ENCODE measurements around the gene LORICRIN. TPM values are rescaled to one million over a fixed set of nuclear protein-coding genes. Genes with fewer than 3 reads are reported as not detected.

Gene LORICRIN
- total RNA-seq, 2 donors from 2014 or later, result not detected

GRCh38 chr1:153306303-153307220, 47.1 kb downstream of the LORICRIN start:
- no peak for DNase-seq (ENCODE audit: low spot score)

GRCh38 chr1:153307221-153307600, 47.7 kb downstream of the LORICRIN start:
- Histone ChIP-seq H3K36me3 (no peaks in the 10 kb centered on the region), H3K4me3 (no peak overlapping the region), H3K27me3 (no peaks in the 10 kb centered on the region), H3K9me3 (no peaks in the 10 kb centered on the region), H3K4me1 (no peaks in the 10 kb centered on the region), H3K27ac (no peak overlapping the region)
- DNase-seq (ENCODE audit: low spot score), result no peak
- TF ChIP-seq CTCF (IDR thresholded peaks at IDR 0.05), result no peak

More at GRCh38 chr1:153306303-153307220, 47.1 kb downstream of the LORICRIN start:
- H3K4me3 ChIP-seq, result no peak overlapping the region
- H3K27ac ChIP-seq, result no peak overlapping the region
- no peaks in the 10 kb centered on the region for H3K9me3 ChIP-seq
- H3K4me1 ChIP-seq, result no peaks in the 10 kb centered on the region
- no peaks in the 10 kb centered on the region for H3K27me3 ChIP-seq
- no peaks in the 10 kb centered on the region for H3K36me3 ChIP-seq
- no peak for TF ChIP-seq CTCF (IDR thresholded peaks at IDR 0.05)

GRCh38 chr1:153308540-153308939, 49.1 kb downstream of the LORICRIN start:
- H3K4me3 ChIP-seq, result no peak overlapping the region
- no peaks in the 10 kb centered on the region for H3K27me3 ChIP-seq
- H3K9me3 ChIP-seq, result no peaks in the 10 kb centered on the region
- DNase-seq (ENCODE audit: low spot score), result peak; percentile 50
- no peak for TF ChIP-seq CTCF (IDR thresholded peaks at IDR 0.05)
- no peak overlapping the region for H3K27ac ChIP-seq
- no peaks in the 10 kb centered on the region for H3K4me1 ChIP-seq
- H3K36me3 ChIP-seq, result no peaks in the 10 kb centered on the region

- Histone ChIP-seq H3K36me3 (no peaks in the 10 kb centered on the region), H3K9me3 (no peaks in the 10 kb centered on the region), H3K4me1 (no peaks in the 10 kb centered on the region), H3K4me3 (no peak overlapping the region), H3K27ac (no peak overlapping the region), H3K27me3 (no peaks in the 10 kb centered on the region)
- no peak for DNase-seq (ENCODE audit: low spot score)
- no peak for TF ChIP-seq CTCF (IDR thresholded peaks at IDR 0.05)
Observed at GRCh38 chr1:153309441-153309840, 50.0 kb downstream of the LORICRIN start.

GRCh38 chr1:153310526-153310925, 51.0 kb downstream of the LORICRIN start:
- Histone ChIP-seq H3K36me3 (no peaks in the 10 kb centered on the region), H3K27me3 (no peaks in the 10 kb centered on the region), H3K4me1 (no peaks in the 10 kb centered on the region), H3K4me3 (no peak overlapping the region), H3K9me3 (no peaks in the 10 kb centered on the region), H3K27ac (no peak overlapping the region)
- TF ChIP-seq CTCF (IDR thresholded peaks at IDR 0.05), result no peak
- peak; percentile 34 for DNase-seq (ENCODE audit: low spot score)

Other genes starting within 250 kb of the LORICRIN start
- not detected for gene SPRR1B, start 228.5 kb upstream of the LORICRIN start, total RNA-seq
- not detected for gene SPRR2D, start 218.6 kb upstream of the LORICRIN start, total RNA-seq
- gene SPRR2A, start 202.2 kb upstream of the LORICRIN start, total RNA-seq, result not detected
- gene SPRR2B, start 188.1 kb upstream of the LORICRIN start, total RNA-seq, result not detected
- not detected for gene SPRR2E, start 165.2 kb upstream of the LORICRIN start, total RNA-seq
- gene SPRR2F, start 146.2 kb upstream of the LORICRIN start, total RNA-seq, result 1 to 10 TPM in 1 of 2 donors, not detected in 1; 2.8 TPM
- not detected for gene SPRR2G, start 108.8 kb upstream of the LORICRIN start, total RNA-seq
- gene LELP1, start 56.3 kb upstream of the LORICRIN start, total RNA-seq, result not detected
- 1 to 10 TPM; 1.2 to 1.9 TPM for gene PRR9, start 42.1 kb upstream of the LORICRIN start, total RNA-seq
- not detected for gene PGLYRP3, start 53.3 kb downstream of the LORICRIN start, total RNA-seq
- gene PGLYRP4, start 89.2 kb downstream of the LORICRIN start, total RNA-seq, result not detected
- 100 to 1,000 TPM in 1 of 2 donors, 10 to 100 TPM in 1; 65.7 to 199 TPM for gene S100A9, start 98.2 kb downstream of the LORICRIN start, total RNA-seq
- 1 to 10 TPM; 5.5 to 5.7 TPM for gene S100A12, start 115.9 kb downstream of the LORICRIN start, total RNA-seq
- 10 to 100 TPM; 19.1 to 37.1 TPM for gene S100A8, start 131.4 kb downstream of the LORICRIN start, total RNA-seq
- gene S100A7A, start 156.8 kb downstream of the LORICRIN start, total RNA-seq, result not detected
- gene S100A7, start 201.0 kb downstream of the LORICRIN start, total RNA-seq, result not detected

Data from right atrium auricular region (tissue), 2 donors.